ENCODE results near the gene REN. TPM values are rescaled to one million over a fixed set of nuclear protein-coding genes. Genes with fewer than 3 reads are reported as not detected.

The REN gene
- total RNA-seq, 1 experiment from 2014 or later: 0.81 TPM

GRCh38 chr1:204108312-204109141 lies 57.6 kb downstream of the REN start:
- peaks cover 82% of the 10 kb centered on the region for H3K4me1 ChIP-seq (replicated peaks; ENCODE audit: insufficient read depth)
- CTCF ChIA-PET: interaction anchor here (0.6 kb wide), 2 partner anchors 176 to 285 kb away, joined by 3 read pairs; no protein-coding TSS in a partner anchor
- intact Hi-C loops (cut with micrococcal nuclease; ENCODE audit: unreplicated experiment): no loop called here

GRCh38 chr1:204107892-204108291 lies 58.2 kb downstream of the REN start:
- intact Hi-C loops (cut with micrococcal nuclease; ENCODE audit: unreplicated experiment): no loop called here
- ChIA-PET CTCF (no interaction called here), POLR2A (ENCODE audit: unreplicated experiment) (interaction anchor here (0.6 kb wide), 1 partner anchor 23 kb away, joined by 8 read pairs; no protein-coding TSS in a partner anchor)
- peak overlapping the region; percentile 21; the same call in 1 of the 2 replicates for H3K27ac ChIP-seq
- no TSS peak for BruUV-seq (replicated peaks)
- H3K36me3 ChIP-seq (ENCODE audit: low read depth): 0 out of 2 replicates have a peak, but pooled peaks cover 11% of the 10 kb centered on the region
- TF ChIP-seq EZH2 (IDR thresholded peaks at IDR 0.05; ENCODE audit: low read depth): no peak
- no peak for TF ChIP-seq CTCF (conservative IDR thresholded peaks at IDR 0.05)
- DNase-seq: no peak
- H3K27me3 ChIP-seq (ENCODE audit: insufficient read depth, low read depth): no peaks in the 10 kb centered on the region
- no peak overlapping the region for H3K4me2 ChIP-seq
- peaks cover 44% of the 10 kb centered on the region for H3F3A ChIP-seq (ENCODE audit: insufficient read depth, low read depth)
- H3K9me2 ChIP-seq (ENCODE audit: insufficient read depth): no peaks in the 10 kb centered on the region
- H3K9me3 ChIP-seq (ENCODE audit: insufficient read depth, low read depth): no peaks in the 10 kb centered on the region
- H3K4me1 ChIP-seq (replicated peaks; ENCODE audit: insufficient read depth): peaks cover 82% of the 10 kb centered on the region
- peaks cover 98% of the 10 kb centered on the region for H3K79me2 ChIP-seq (ENCODE audit: low read depth)
- no peak overlapping the region for H3K4me3 ChIP-seq
- peaks cover 7% of the 10 kb centered on the region for H4K20me1 ChIP-seq (ENCODE audit: insufficient read depth)
- H2AFZ ChIP-seq: no peak overlapping the region

More at GRCh38 chr1:204108312-204109141, 57.6 kb downstream of the REN start:
- no TSS peak for BruUV-seq (replicated peaks)
- TF ChIP-seq EZH2 (IDR thresholded peaks at IDR 0.05; ENCODE audit: low read depth): no peak
- TF ChIP-seq CTCF (conservative IDR thresholded peaks at IDR 0.05): no peak
- 0 out of 2 replicates have a peak, but pooled peaks cover 11% of the 10 kb centered on the region for H3K36me3 ChIP-seq (ENCODE audit: low read depth)
- no peaks in the 10 kb centered on the region for H3K27me3 ChIP-seq (ENCODE audit: insufficient read depth, low read depth)
- H3K9me3 ChIP-seq (ENCODE audit: insufficient read depth, low read depth): no peaks in the 10 kb centered on the region
- H3K9me2 ChIP-seq (ENCODE audit: insufficient read depth): no peaks in the 10 kb centered on the region
- H3K4me2 ChIP-seq: no peak overlapping the region
- no peak overlapping the region for H2AFZ ChIP-seq
- H3K4me3 ChIP-seq: no peak overlapping the region
- POLR2A ChIA-PET (ENCODE audit: unreplicated experiment): interaction anchor here (0.6 kb wide), 1 partner anchor 23 kb away, joined by 8 read pairs; no protein-coding TSS in a partner anchor
- H3F3A ChIP-seq (ENCODE audit: insufficient read depth, low read depth): peaks cover 37% of the 10 kb centered on the region
- H4K20me1 ChIP-seq (ENCODE audit: insufficient read depth): peaks cover 7% of the 10 kb centered on the region
- 0 out of 2 replicates have a peak overlapping the region, but pooled peaks have one; percentile 21 for H3K27ac ChIP-seq
- DNase-seq: no peak
- H3K79me2 ChIP-seq (ENCODE audit: low read depth): peaks cover 99% of the 10 kb centered on the region

GRCh38 chr1:204106825-204107224 lies 59.3 kb downstream of the REN start:
- Histone ChIP-seq H3F3A (ENCODE audit: insufficient read depth, low read depth) (peaks cover 54% of the 10 kb centered on the region), H3K36me3 (ENCODE audit: low read depth) (0 out of 2 replicates have a peak, but pooled peaks cover 11% of the 10 kb centered on the region), H3K9me3 (ENCODE audit: insufficient read depth, low read depth) (no peaks in the 10 kb centered on the region), H3K79me2 (ENCODE audit: low read depth) (peaks cover 93% of the 10 kb centered on the region), H3K4me1 (replicated peaks; ENCODE audit: insufficient read depth) (peaks cover 84% of the 10 kb centered on the region), H3K4me2 (no peak overlapping the region), H3K9me2 (ENCODE audit: insufficient read depth) (no peaks in the 10 kb centered on the region), H3K27ac (no peak overlapping the region), H3K4me3 (no peak overlapping the region), H2AFZ (no peak overlapping the region), H3K27me3 (ENCODE audit: insufficient read depth, low read depth) (no peaks in the 10 kb centered on the region), H4K20me1 (ENCODE audit: insufficient read depth) (peaks cover 7% of the 10 kb centered on the region)
- BruUV-seq (replicated peaks): no TSS peak
- TF ChIP-seq CTCF (conservative IDR thresholded peaks at IDR 0.05) (no peak), EZH2 (IDR thresholded peaks at IDR 0.05; ENCODE audit: low read depth) (no peak)
- POLR2A ChIA-PET (ENCODE audit: unreplicated experiment): no interaction called here
- intact Hi-C loops (cut with micrococcal nuclease; ENCODE audit: unreplicated experiment): no loop called here
- no peak for DNase-seq
- CTCF ChIA-PET: no interaction called here

All from PC-9 (cell line).